OCI-LY3 (cell line): ENCODE data around the gene FLT1.

Experiments used
- H2AFZ ChIP-seq: fragments of 200-600, 300-600 bp; shearing (Covaris generic); 2 replicates; pipeline ENCODE4 v1.6.0; 2014; ENCODE audit warnings: antibody characterized with exemption, low read depth, low read length
- H3K27ac ChIP-seq: fragments of 200-600, 300-600 bp; sonication (generic); 2 replicates; pipeline ENCODE4 v1.5.1; 2014; ENCODE audit warnings: mild to moderate bottlenecking, low read length, moderate library complexity, mixed read lengths
- H3K27me3 ChIP-seq: fragments of 200-600, 300-600 bp; sonication (generic); 2 replicates; pipeline ENCODE4 v1.6.1; 2014; ENCODE audit warnings: low read depth, low read length, mixed read lengths
- H3K36me3 ChIP-seq: fragments of 200-600, 300-600 bp; sonication (generic); replicated peaks from 2 replicates; pipeline ENCODE3; 2014; ENCODE audit warnings: low read depth, low read length, mixed read lengths
- H3K4me1 ChIP-seq: fragments of 300-600, 200-600 bp; sonication (generic); 2 replicates; pipeline ENCODE4 v1.6.1; 2014; ENCODE audit warnings: low read length, mixed read lengths
- H3K4me2 ChIP-seq: fragments of 200-600, 300-600 bp; sonication (generic); 2 replicates; pipeline ENCODE4 v1.6.1; 2014; ENCODE audit warnings: low read length, mixed read lengths
- H3K4me3 ChIP-seq: fragments of 300-600, 200-600 bp; sonication (generic); 2 replicates; pipeline ENCODE4 v1.5.1; 2014; ENCODE audit warnings: antibody characterized with exemption, mild to moderate bottlenecking, low read length, moderate library complexity
- H3K79me2 ChIP-seq: fragments of 300-600, 200-600 bp; shearing (Covaris generic); 2 replicates; pipeline ENCODE4 v1.6.1; 2014; ENCODE audit warnings: mild to moderate bottlenecking, low read length, mixed read lengths
- H3K9ac ChIP-seq: fragments of 300-600, 200-600 bp; shearing (Covaris generic); 2 replicates; pipeline ENCODE4 v1.6.0; 2014; ENCODE audit warnings: mild to moderate bottlenecking, low read length, moderate library complexity
- H3K9me3 ChIP-seq: fragments of 200-600, 300-600 bp; shearing (Covaris generic); 2 replicates; pipeline ENCODE4 v1.6.1; 2014; ENCODE audit warnings: low read length, mixed read lengths; ENCODE audit not compliant: insufficient read depth
- H4K20me1 ChIP-seq: fragments of 200-600, 300-600 bp; sonication (generic); 2 replicates; pipeline ENCODE4 v1.6.1; 2016; ENCODE audit warnings: low read length, mixed read lengths; ENCODE audit not compliant: insufficient read depth
- CTCF ChIP-seq: fragments of 200-600, 300-600 bp; sonication (generic); IDR thresholded peaks from 2 replicates; pipeline ENCODE4 v1.5.1; 2014; ENCODE audit warnings: antibody characterized with exemption, low read length, low read depth
- EZH2phosphoT487 ChIP-seq: fragments of 200-600 bp; shearing (Covaris generic); IDR thresholded peaks from 2 replicates; pipeline ENCODE4 v1.6.1; 2018; ENCODE audit warnings: antibody characterized with exemption, mixed run types, low read depth

The FLT1 gene

GRCh38 chr13:28415994-28416421 is 78.9 kb downstream of the FLT1 start:
- peaks cover 37% of the 10 kb centered on the region for H3K4me1 ChIP-seq
- no peaks in the 10 kb centered on the region for H3K9me3 ChIP-seq
- TF ChIP-seq CTCF (peak; percentile 48), EZH2phosphoT487 (no peak)
- H3K9ac ChIP-seq = no peak overlapping the region
- H3K79me2 ChIP-seq = no peaks in the 10 kb centered on the region
- no peaks in the 10 kb centered on the region for H3K27me3 ChIP-seq
- no peak overlapping the region for H2AFZ ChIP-seq
- no peak overlapping the region for H3K27ac ChIP-seq
- H3K4me3 ChIP-seq = no peak overlapping the region
- H4K20me1 ChIP-seq = no peaks in the 10 kb centered on the region
- H3K36me3 ChIP-seq = no peaks in the 10 kb centered on the region
- H3K4me2 ChIP-seq = no peak overlapping the region

DNA sequence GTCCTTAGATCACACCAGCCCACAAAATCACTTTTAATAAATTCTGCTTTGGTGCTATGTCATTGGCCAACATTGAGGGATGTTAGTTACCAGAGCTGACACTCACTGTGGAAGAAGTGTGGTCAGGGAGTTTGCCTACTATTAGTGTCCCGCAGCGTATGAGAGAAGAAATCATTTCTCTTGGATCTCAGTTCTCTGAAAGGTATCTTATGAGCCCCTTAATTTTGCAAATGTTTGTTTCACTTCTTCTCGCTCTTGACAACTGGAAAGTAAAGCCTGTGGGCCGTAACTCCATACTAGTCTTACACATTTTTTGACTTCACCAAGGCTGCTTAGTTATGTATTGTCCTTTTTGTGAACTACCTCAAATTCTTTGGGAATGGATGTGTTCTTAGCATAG is 80.9 kb downstream of the FLT1 start:
- H2AFZ ChIP-seq = no peak overlapping the region
- peak overlapping the region; percentile 4; the same call in 1 of the 2 replicates for H3K9ac ChIP-seq
- H3K27ac ChIP-seq = peak overlapping the region; percentile 55
- no peaks in the 10 kb centered on the region for H3K27me3 ChIP-seq
- H3K4me1 ChIP-seq = peaks cover 35% of the 10 kb centered on the region
- H3K4me2 ChIP-seq = peak overlapping the region; percentile 62
- no peaks in the 10 kb centered on the region for H3K9me3 ChIP-seq
- TF ChIP-seq CTCF (no peak), EZH2phosphoT487 (no peak)
- H3K36me3 ChIP-seq = no peaks in the 10 kb centered on the region
- H3K79me2 ChIP-seq = no peaks in the 10 kb centered on the region
- peak overlapping the region; percentile 19 for H3K4me3 ChIP-seq
- H4K20me1 ChIP-seq = no peaks in the 10 kb centered on the region

DNA sequence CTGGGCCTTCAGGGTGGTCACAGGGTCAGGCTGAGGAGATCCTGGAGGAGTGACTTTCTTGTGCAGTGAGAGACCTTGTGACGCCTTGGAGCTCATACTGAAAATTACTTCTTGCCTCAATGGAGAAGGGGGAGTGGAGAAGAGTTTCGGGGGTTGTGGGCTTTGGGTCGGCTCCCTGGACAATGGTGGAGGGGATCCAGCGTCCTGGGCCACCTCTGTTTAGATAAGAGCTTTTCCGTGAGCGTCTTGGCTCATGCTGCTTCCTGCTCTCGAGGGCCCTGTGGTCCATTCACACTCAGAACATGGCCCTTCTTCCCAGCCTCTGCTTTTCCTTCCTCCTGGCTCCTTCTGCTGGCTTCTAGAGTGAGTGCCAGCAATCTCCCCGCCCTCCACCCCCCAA is 81.9 kb downstream of the FLT1 start:
- Histone ChIP-seq H3K36me3 (no peaks in the 10 kb centered on the region), H3K27me3 (no peaks in the 10 kb centered on the region), H3K9me3 (no peaks in the 10 kb centered on the region), H3K79me2 (no peaks in the 10 kb centered on the region), H2AFZ (no peak overlapping the region), H3K4me2 (0 out of 2 replicates have a peak overlapping the region, but pooled peaks have one; percentile 62), H3K27ac (no peak overlapping the region), H3K4me1 (peaks cover 35% of the 10 kb centered on the region), H4K20me1 (no peaks in the 10 kb centered on the region), H3K4me3 (no peak overlapping the region), H3K9ac (no peak overlapping the region)
- TF ChIP-seq EZH2phosphoT487 = no peak
- TF ChIP-seq CTCF = no peak

DNA sequence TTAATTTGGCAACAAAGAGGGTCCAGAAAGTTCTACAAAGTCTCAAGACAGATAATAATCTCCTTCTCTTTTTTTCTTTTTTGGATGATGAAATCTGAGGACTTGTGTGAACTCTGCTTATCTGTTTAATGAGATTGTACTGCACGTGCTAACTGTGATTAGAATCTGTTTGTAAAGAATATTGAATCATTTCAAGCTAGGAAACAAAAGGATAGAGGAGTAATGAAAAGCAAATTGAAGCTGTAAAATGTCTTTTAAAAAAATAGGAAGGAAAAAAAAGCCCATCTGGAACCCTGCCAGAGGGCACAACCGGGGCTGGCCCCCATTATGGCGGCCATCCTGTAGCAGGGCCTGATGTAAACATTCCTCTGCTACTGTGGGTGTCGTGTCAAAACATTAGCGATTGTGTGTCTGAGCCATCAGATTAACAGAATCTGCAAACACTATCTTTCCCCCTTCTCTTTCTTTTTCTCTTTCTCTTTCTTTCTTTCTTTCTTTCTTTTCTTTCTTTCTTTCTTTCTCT is 83.0 kb downstream of the FLT1 start:
- no peak for TF ChIP-seq CTCF
- no peak for TF ChIP-seq EZH2phosphoT487
- H4K20me1 ChIP-seq = no peaks in the 10 kb centered on the region
- H3K4me3 ChIP-seq = no peak overlapping the region
- H3K36me3 ChIP-seq = no peaks in the 10 kb centered on the region
- no peaks in the 10 kb centered on the region for H3K9me3 ChIP-seq
- H3K27ac ChIP-seq = no peak overlapping the region
- no peak overlapping the region for H3K4me2 ChIP-seq
- no peaks in the 10 kb centered on the region for H3K27me3 ChIP-seq
- no peak overlapping the region for H3K9ac ChIP-seq
- H3K79me2 ChIP-seq = no peaks in the 10 kb centered on the region
- H2AFZ ChIP-seq = no peak overlapping the region
- H3K4me1 ChIP-seq = peaks cover 35% of the 10 kb centered on the region
